Thyroid gland (tissue), 4 donors: Measurements from ENCODE around the gene PIANP.

Experiments used
- CTCF ChIP-seq, 6 experiments: fragments of 200-600 bp in 3 of 6; fragments of 450-650 bp in 3 of 6; sonication (generic) in 3 of 6; IDR thresholded peaks; one replicate each; pipeline ENCODE4 v1.5.1; 2016 to 2019; ENCODE audit warnings: antibody characterized with exemption in 6 of 6, mild to moderate bottlenecking in 2 of 6, inconsistent platforms in 1 of 6, moderate library complexity in 1 of 6
- POLR2A ChIP-seq, 2 donors: fragments of 450-650 bp; IDR thresholded peaks; one replicate each; pipeline ENCODE4 v1.6.1; 2017; ENCODE audit warnings: antibody characterized with exemption in 2 of 2, mild to moderate bottlenecking in 2 of 2, moderate library complexity in 1 of 2

DNA sequence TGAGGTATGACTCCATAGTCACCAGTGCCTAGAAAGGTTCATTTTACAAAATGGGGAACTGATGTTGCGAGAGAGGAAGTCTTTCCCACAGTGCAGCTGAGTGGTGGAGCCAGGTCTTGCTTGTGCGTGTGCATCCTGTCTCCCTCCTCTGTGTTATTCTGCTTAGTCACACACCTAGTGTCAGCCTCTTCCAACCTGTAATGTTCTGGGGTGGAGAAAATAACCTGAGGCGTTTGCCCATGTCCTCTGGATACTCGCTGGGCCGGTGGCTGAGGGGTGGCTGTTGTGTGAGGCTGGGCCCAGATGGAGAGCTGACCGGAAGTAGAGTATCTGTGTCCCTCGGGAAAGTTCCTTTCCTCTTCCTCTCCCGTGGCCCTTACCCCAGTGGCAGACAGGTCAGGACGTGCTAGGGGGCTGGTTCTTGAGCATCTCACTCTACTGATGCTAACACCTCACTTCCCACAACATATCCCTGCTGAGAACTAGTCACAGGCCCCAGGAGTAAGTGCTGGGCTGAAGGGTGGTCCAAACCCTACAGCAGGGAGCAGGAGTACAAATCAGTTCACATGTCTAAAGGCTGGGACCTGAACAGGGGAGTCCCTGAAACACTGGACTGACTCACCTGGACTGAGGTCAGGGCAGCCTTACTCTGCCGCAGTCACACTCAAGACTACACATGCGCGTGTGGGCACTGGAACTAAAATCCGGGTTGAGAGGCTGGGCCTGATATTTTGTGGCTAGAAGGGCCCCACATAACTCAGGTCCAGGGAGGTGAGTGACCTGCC, 45.3 kb upstream of the PIANP start:
- no peak for TF ChIP-seq CTCF (IDR thresholded peaks at IDR 0.05)
- TF ChIP-seq POLR2A (IDR thresholded peaks at IDR 0.05) = no peak
